ENCODE results near the gene DNMT3A.

DNA sequence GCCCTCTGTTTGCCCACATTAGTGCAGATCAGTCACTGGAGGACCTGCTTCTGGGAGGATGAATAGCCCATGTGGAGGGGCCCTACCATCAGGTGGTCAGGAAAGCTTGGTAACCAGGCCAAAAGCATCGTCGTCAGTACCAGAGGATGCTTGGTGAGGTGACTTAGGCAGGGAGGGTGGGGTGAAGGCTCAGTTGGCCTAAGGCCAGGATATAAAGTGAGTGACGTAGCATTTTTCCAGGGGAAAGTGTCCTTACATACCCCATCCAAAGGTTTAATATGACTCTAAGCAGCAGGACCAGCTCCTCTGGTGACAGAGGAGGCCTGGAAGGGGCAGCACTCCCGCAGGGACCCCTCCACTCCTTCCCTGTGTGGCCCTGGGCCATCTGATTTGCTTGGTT, 27.7 kb upstream of the DNMT3A start:
- TF ChIP-seq POLR2A (IDR thresholded peaks at IDR 0.05; ENCODE audit: low read depth) = no peak
- TF ChIP-seq, protein P1, sequence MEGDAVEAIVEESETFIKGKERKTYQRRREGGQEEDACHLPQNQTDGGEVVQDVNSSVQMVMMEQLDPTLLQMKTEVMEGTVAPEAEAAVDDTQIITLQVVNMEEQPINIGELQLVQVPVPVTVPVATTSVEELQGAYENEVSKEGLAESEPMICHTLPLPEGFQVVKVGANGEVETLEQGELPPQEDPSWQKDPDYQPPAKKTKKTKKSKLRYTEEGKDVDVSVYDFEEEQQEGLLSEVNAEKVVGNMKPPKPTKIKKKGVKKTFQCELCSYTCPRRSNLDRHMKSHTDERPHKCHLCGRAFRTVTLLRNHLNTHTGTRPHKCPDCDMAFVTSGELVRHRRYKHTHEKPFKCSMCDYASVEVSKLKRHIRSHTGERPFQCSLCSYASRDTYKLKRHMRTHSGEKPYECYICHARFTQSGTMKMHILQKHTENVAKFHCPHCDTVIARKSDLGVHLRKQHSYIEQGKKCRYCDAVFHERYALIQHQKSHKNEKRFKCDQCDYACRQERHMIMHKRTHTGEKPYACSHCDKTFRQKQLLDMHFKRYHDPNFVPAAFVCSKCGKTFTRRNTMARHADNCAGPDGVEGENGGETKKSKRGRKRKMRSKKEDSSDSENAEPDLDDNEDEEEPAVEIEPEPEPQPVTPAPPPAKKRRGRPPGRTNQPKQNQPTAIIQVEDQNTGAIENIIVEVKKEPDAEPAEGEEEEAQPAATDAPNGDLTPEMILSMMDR (IDR thresholded peaks at IDR 0.05) = no peak
- TF ChIP-seq EP300 (IDR thresholded peaks at IDR 0.05) = no peak
- no peak for TF ChIP-seq POLR2AphosphoS5 (IDR thresholded peaks at IDR 0.05)
